GM12874 (cell line): ENCODE results near the gene CD82.

Source experiments
- TF ChIP-seq, protein P1 (sequence below): IDR thresholded peaks from 2 replicates; pipeline ENCODE4 v1.5.1; 2011; ENCODE audit warnings: low read depth, mild to moderate bottlenecking, control low read depth, low read length, moderate library complexity; ENCODE audit not compliant: insufficient read depth

Gene CD82

DNA sequence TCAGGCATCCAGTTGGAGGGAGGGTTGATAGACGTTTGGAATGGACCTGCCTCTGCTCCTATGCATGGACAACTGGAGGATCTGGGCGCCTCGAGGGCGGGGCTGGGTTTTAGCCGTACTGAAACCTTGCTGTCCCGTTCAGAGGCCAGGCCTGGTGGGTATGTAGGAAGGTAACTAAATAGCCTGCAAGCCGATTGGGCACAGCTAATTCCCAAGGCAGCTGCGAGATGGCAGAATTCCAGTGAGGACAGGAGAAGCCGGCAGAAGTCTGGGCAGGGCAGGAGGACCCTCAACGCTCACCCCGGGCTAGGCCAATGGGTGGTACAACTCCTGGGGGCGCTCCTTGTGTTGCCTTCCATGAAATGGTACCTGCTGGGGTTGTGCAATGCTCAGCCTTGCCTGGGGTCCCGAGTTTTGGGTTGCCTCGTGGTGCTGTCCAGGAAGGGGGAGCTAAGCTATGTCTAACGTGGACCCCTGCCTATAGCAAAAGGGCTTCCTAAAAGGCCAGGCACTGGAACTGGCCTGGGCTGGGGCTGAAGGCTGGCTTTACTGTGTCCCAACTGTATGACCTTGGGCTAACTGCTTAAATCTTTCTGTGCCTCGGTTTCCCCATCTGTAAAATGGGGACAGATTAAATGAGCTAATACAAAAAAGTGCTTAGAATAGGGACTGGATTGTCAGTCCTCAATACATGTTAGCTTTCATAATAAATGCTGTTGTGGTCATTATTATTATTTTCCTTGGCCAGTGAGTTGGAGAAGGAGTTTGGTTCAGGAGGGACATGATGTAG, 30.1 kb upstream of the CD82 start:
- TF ChIP-seq, protein P1, sequence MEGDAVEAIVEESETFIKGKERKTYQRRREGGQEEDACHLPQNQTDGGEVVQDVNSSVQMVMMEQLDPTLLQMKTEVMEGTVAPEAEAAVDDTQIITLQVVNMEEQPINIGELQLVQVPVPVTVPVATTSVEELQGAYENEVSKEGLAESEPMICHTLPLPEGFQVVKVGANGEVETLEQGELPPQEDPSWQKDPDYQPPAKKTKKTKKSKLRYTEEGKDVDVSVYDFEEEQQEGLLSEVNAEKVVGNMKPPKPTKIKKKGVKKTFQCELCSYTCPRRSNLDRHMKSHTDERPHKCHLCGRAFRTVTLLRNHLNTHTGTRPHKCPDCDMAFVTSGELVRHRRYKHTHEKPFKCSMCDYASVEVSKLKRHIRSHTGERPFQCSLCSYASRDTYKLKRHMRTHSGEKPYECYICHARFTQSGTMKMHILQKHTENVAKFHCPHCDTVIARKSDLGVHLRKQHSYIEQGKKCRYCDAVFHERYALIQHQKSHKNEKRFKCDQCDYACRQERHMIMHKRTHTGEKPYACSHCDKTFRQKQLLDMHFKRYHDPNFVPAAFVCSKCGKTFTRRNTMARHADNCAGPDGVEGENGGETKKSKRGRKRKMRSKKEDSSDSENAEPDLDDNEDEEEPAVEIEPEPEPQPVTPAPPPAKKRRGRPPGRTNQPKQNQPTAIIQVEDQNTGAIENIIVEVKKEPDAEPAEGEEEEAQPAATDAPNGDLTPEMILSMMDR = no peak

DNA sequence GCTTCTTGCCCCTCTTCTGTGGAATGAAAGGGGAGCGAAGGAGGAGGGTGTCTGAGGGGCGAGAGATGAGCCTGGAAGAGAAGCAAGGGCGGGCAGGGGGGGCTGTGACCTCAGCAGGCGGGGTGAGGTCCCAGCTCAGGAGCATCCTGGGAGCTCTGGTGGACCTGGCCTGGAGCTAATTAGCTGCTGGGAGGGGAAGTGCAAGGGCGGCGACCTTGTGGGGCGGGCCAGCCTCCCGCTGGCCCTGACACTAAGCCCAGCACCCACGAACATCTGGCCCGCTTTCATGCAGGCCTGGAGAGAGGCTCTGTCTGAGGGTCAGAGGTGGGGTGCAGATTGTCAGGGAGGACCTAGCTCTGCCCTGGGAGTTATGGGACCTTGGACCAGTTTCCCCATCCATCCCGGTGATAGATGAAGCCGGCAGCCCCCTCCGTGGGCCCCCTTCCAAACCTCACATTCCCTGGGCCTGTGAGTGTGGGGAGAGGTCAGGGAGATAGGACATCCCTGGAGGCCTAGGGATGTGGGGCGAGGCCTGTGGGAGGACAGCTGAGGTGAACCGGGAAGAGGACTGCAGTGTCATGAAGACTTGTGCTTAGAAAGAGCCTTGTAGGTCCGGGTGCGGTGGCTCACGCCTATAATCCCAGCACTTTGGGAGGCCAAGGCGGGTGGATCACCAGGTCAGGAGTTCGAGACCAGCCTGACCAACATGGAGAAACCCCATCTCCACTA, 28.5 kb upstream of the CD82 start:
- TF ChIP-seq, protein P1 = no peak

DNA sequence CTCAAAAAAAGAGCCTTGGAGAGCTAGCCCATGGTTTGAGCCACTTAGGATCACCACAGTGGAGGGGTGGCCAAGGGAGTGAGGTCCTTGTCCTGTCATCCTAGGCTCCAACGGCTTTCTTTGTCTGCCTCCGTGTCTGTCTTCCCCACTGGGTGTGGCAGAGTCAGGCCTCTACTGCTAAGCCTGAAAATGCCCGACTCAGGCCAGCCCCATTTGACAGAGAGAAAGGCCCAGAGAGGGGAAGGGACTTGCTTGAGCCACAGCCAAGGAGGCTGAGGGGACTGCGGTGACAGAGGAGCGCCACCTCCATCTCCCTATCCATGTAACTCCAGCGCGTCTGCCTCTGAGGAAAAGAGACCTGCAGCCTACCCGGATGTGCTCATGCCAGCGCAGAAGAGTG, 27.8 kb upstream of the CD82 start:
- TF ChIP-seq, protein P1 = no peak

DNA sequence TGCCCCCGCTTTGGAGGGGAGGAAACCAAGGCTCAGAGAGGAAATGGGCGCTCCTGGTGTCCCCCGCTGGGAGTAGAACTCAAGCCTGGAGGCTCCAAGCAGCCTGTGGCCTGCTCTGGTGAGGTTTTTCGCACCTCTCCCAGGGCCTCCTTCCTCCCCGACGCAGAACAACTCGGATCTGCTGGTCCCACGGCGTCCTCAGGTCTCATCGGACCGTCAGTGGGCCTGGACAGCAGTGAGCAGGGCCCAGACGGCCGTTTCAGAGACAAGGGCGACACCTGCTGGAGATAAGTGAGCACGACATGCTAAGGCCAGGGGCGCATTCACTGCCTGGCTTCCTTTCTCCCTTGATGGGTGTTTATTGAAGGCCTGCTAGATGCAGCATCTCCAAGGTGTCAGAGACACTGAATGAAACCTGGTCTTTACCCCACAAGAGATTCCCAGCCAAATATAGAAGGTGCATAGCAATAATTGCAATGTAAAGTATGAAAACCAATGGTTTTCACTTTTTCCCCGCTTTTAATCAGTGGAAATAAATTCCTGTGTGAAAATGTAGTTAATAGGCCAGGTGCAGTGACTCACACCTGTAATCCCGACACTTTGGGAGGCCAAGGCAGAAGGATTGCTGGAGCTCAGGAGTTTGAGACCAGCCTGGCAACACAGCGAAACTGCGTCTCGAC, 26.9 kb upstream of the CD82 start:
- TF ChIP-seq, protein P1 = peak; percentile 91

DNA sequence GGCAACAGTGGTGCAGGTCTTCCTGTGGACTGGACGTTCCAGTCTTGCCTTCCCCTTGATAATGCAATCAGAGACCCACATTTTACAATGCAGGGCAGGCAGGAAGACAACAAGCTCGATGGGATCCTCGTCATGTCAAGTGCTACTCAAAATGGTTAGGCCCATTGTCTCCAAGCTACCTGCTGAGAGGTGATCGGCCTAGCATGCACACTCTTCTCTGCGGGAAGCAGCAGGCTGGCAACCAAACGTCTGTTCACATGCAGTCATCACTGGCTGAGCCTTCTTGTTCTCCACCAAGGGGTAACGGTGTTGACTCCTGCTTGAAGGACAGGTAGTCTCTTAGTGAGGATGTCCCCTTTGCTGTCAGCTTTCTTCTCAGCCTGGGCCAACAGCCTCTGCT, 25.5 kb upstream of the CD82 start:
- TF ChIP-seq, protein P1 = no peak

DNA sequence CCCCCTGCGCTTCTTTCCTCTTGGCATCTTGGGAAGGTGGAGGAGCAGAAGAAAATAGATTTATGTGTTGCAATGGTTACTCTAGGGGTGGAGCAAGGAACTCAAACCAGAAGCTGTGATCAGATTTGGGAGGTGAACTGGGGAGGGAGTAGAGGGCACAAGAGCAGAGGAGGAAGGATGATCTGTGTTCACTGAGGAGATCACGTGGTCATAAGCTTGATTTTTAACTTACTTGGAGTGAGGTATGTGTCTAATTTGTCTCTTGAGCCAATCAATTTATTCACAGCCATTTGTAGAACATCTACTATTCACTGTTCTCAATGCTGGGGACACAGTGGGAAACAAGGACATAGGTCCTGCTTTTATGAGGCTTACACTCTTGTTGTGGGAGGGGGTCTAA, 24.8 kb upstream of the CD82 start:
- TF ChIP-seq, protein P1 = no peak

DNA sequence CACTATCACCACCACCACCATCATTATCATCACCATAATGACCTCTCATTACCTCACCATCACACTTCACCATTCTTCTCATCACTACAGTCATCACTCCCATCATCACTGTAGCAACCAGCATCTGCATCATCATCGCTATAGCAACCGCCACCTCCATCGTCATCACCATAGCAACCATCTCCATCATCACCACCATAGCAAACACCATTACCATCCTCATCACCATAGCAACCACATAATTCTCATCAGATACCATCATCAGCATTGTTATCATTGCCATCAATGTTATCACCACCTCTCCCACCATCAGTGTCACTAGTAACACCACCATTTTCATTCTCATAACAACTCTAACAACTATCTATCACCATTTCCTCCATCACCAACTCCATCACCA, 23.1 kb upstream of the CD82 start:
- TF ChIP-seq, protein P1 = no peak
